ENCODE results near the gene EPHA6.

Gene EPHA6

DNA sequence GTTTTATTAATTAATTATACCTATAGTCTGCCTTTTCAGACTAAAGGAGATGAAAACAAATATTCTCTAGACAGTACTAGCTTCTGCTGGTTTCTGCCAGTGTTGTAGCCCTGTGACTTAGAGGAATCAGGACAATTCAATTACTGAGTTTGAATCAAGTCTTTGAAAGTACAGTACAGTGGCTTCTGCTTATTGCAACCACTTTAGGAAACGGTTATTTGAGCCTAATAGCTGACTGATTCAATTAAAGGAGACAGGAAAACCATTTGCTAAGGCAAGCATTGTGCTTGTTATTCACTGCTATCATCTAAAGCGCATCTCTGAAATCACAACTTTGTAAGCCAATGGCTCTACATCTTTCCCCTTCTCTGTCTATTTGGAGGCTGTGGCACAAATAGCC, 860.1 kb downstream of the EPHA6 start:
- TF ChIP-seq EZH2 (IDR thresholded peaks at IDR 0.05; ENCODE audit: borderline replicate concordance, low read depth, low read length, severe bottlenecking) = no peak
- TF ChIP-seq, protein P1, sequence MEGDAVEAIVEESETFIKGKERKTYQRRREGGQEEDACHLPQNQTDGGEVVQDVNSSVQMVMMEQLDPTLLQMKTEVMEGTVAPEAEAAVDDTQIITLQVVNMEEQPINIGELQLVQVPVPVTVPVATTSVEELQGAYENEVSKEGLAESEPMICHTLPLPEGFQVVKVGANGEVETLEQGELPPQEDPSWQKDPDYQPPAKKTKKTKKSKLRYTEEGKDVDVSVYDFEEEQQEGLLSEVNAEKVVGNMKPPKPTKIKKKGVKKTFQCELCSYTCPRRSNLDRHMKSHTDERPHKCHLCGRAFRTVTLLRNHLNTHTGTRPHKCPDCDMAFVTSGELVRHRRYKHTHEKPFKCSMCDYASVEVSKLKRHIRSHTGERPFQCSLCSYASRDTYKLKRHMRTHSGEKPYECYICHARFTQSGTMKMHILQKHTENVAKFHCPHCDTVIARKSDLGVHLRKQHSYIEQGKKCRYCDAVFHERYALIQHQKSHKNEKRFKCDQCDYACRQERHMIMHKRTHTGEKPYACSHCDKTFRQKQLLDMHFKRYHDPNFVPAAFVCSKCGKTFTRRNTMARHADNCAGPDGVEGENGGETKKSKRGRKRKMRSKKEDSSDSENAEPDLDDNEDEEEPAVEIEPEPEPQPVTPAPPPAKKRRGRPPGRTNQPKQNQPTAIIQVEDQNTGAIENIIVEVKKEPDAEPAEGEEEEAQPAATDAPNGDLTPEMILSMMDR (IDR thresholded peaks at IDR 0.05; ENCODE audit: borderline replicate concordance, extremely low read depth, low read length, poor library complexity, severe bottlenecking) = no peak
- no peak overlapping the region for H2AFZ ChIP-seq (ENCODE audit: low read depth, low read length)
- ATAC-seq (ENCODE audit: insufficient read depth, low read depth) = no peak
- no peak overlapping the region for H3K4me2 ChIP-seq (ENCODE audit: insufficient read depth, low read length)
- H3K4me3 ChIP-seq (ENCODE audit: low read depth in 1 of 2, low read length in 2 of 2) = no peak overlapping the region
- H4K20me1 ChIP-seq (ENCODE audit: insufficient read depth, low read length) = no peaks in the 10 kb centered on the region
- no peaks in the 10 kb centered on the region for H3K36me3 ChIP-seq (ENCODE audit: insufficient read depth, low read length)
- no peak for DNase-seq
- no peak overlapping the region for H3K27ac ChIP-seq (ENCODE audit: low read length)
- no peaks in the 10 kb centered on the region for H3K4me1 ChIP-seq (ENCODE audit: insufficient read depth, low read length)
- H3K9me3 ChIP-seq (ENCODE audit: insufficient read depth, low read length, severe bottlenecking) = no peaks in the 10 kb centered on the region
- no peaks in the 10 kb centered on the region for H3K27me3 ChIP-seq (ENCODE audit: insufficient read depth, low read length, poor library complexity)
- H3K79me2 ChIP-seq (ENCODE audit: insufficient read depth, low read length) = no peaks in the 10 kb centered on the region
- H3K9ac ChIP-seq (ENCODE audit: low read depth, low read length) = no peak overlapping the region

DNA sequence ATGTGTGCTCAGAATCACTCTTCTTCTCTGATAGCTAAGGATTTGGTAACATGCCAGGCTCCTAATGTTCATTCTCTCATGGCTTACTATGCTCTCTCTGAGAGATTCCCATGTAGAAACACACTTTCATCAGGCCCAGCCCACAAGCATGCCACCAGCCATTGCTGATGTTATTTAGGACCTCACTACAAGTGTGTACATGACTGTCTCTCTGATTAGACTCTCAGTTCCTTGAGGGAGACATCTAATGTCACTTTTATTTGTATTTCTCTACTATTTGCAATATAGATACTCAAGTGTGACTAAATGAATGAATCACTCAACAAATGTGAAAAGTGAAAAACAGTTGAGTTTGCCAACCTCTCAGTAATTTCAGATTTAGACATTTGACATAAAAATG, 865.8 kb downstream of the EPHA6 start:
- Histone ChIP-seq H2AFZ (ENCODE audit: low read depth, low read length) (no peak overlapping the region), H3K9ac (ENCODE audit: low read depth, low read length) (no peak overlapping the region), H3K27me3 (ENCODE audit: insufficient read depth, low read length, poor library complexity) (no peaks in the 10 kb centered on the region), H3K79me2 (ENCODE audit: insufficient read depth, low read length) (no peaks in the 10 kb centered on the region), H4K20me1 (ENCODE audit: insufficient read depth, low read length) (no peaks in the 10 kb centered on the region), H3K4me1 (ENCODE audit: insufficient read depth, low read length) (no peaks in the 10 kb centered on the region), H3K36me3 (ENCODE audit: insufficient read depth, low read length) (no peaks in the 10 kb centered on the region), H3K4me2 (ENCODE audit: insufficient read depth, low read length) (no peak overlapping the region), H3K27ac (ENCODE audit: low read length) (no peak overlapping the region), H3K9me3 (ENCODE audit: insufficient read depth, low read length, severe bottlenecking) (no peaks in the 10 kb centered on the region), H3K4me3 (ENCODE audit: low read depth in 1 of 2, low read length in 2 of 2) (no peak overlapping the region)
- TF ChIP-seq, protein P1 (IDR thresholded peaks at IDR 0.05; ENCODE audit: borderline replicate concordance, extremely low read depth, low read length, poor library complexity, severe bottlenecking) = no peak
- ATAC-seq (ENCODE audit: insufficient read depth, low read depth) (no peak), DNase-seq (no peak)

DNA sequence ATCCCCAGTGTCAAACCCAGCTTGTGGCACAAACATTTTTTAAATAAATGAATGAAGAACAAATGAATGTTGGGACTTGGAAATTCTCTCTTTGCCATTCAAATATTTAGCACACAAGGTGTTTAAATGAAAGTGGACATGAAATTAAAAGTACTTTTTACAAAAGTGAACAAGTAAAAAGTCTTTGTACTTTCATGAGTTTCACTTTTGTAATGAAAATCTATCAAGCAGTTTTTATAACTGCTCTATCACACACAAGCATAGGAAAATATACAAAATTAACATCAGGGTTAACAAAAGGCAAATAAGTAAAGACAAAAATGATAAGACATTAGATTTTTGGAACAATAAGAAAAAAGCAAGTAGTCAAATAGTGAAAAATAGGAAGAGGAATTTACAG, 866.3 kb downstream of the EPHA6 start:
- TF ChIP-seq, protein P1 (IDR thresholded peaks at IDR 0.05; ENCODE audit: borderline replicate concordance, extremely low read depth, low read length, poor library complexity, severe bottlenecking) = no peak
- no peak for TF ChIP-seq EZH2 (IDR thresholded peaks at IDR 0.05; ENCODE audit: borderline replicate concordance, low read depth, low read length, severe bottlenecking)
- H2AFZ ChIP-seq (ENCODE audit: low read depth, low read length) = no peak overlapping the region
- H3K36me3 ChIP-seq (ENCODE audit: insufficient read depth, low read length) = no peaks in the 10 kb centered on the region
- H3K9me3 ChIP-seq (ENCODE audit: insufficient read depth, low read length, severe bottlenecking) = no peaks in the 10 kb centered on the region
- H3K27ac ChIP-seq (ENCODE audit: low read length) = no peak overlapping the region
- no peak overlapping the region for H3K4me3 ChIP-seq (ENCODE audit: low read depth in 1 of 2, low read length in 2 of 2)
- ATAC-seq (ENCODE audit: insufficient read depth, low read depth) (no peak), DNase-seq (no peak)
- H3K9ac ChIP-seq (ENCODE audit: low read depth, low read length) = no peak overlapping the region
- H3K4me1 ChIP-seq (ENCODE audit: insufficient read depth, low read length) = no peaks in the 10 kb centered on the region
- no peaks in the 10 kb centered on the region for H3K79me2 ChIP-seq (ENCODE audit: insufficient read depth, low read length)
- no peaks in the 10 kb centered on the region for H3K27me3 ChIP-seq (ENCODE audit: insufficient read depth, low read length, poor library complexity)
- H3K4me2 ChIP-seq (ENCODE audit: insufficient read depth, low read length) = no peak overlapping the region
- H4K20me1 ChIP-seq (ENCODE audit: insufficient read depth, low read length) = no peaks in the 10 kb centered on the region

DNA sequence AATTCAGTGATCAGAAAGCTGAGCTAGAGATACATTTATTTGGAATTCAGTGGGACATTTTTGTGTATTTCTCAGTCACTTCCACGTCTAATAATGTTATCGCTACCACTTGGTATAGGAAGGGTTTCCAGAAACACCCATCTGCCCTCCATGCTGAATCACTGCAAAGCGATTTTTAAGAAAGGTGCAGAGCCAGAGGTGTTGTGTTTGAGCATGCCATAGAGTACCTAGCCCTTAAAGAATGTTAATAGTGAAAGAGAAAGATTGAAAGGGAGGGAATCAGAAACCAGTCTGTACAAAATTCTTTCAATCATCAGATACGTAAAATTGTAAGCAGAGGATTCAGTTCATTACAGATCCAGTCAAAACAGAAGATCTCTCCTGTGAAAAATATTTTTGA, 870.1 kb downstream of the EPHA6 start:
- no peaks in the 10 kb centered on the region for H3K4me1 ChIP-seq (ENCODE audit: insufficient read depth, low read length)
- no peaks in the 10 kb centered on the region for H3K9me3 ChIP-seq (ENCODE audit: insufficient read depth, low read length, severe bottlenecking)
- no peaks in the 10 kb centered on the region for H3K36me3 ChIP-seq (ENCODE audit: insufficient read depth, low read length)
- DNase-seq (no peak), ATAC-seq (ENCODE audit: insufficient read depth, low read depth) (no peak)
- H3K27me3 ChIP-seq (ENCODE audit: insufficient read depth, low read length, poor library complexity) = no peaks in the 10 kb centered on the region
- no peak overlapping the region for H3K4me2 ChIP-seq (ENCODE audit: insufficient read depth, low read length)
- H2AFZ ChIP-seq (ENCODE audit: low read depth, low read length) = no peak overlapping the region
- no peaks in the 10 kb centered on the region for H3K79me2 ChIP-seq (ENCODE audit: insufficient read depth, low read length)
- H3K4me3 ChIP-seq (ENCODE audit: low read depth in 1 of 2, low read length in 2 of 2) = no peak overlapping the region
- no peak overlapping the region for H3K9ac ChIP-seq (ENCODE audit: low read depth, low read length)
- no peak overlapping the region for H3K27ac ChIP-seq (ENCODE audit: low read length)
- H4K20me1 ChIP-seq (ENCODE audit: insufficient read depth, low read length) = no peaks in the 10 kb centered on the region
- TF ChIP-seq EZH2 (IDR thresholded peaks at IDR 0.05; ENCODE audit: borderline replicate concordance, low read depth, low read length, severe bottlenecking) = no peak
- TF ChIP-seq, protein P1 (IDR thresholded peaks at IDR 0.05; ENCODE audit: borderline replicate concordance, extremely low read depth, low read length, poor library complexity, severe bottlenecking) = no peak

All from DND-41 (cell line).